ENCODE results near the gene SLC7A8. TPM values are rescaled to one million over a fixed set of nuclear protein-coding genes. Genes with fewer than 3 reads are reported as not detected.

SLC7A8 gene
- total RNA-seq, 1 donor from 2014 or later, result 1.8 TPM

DNA sequence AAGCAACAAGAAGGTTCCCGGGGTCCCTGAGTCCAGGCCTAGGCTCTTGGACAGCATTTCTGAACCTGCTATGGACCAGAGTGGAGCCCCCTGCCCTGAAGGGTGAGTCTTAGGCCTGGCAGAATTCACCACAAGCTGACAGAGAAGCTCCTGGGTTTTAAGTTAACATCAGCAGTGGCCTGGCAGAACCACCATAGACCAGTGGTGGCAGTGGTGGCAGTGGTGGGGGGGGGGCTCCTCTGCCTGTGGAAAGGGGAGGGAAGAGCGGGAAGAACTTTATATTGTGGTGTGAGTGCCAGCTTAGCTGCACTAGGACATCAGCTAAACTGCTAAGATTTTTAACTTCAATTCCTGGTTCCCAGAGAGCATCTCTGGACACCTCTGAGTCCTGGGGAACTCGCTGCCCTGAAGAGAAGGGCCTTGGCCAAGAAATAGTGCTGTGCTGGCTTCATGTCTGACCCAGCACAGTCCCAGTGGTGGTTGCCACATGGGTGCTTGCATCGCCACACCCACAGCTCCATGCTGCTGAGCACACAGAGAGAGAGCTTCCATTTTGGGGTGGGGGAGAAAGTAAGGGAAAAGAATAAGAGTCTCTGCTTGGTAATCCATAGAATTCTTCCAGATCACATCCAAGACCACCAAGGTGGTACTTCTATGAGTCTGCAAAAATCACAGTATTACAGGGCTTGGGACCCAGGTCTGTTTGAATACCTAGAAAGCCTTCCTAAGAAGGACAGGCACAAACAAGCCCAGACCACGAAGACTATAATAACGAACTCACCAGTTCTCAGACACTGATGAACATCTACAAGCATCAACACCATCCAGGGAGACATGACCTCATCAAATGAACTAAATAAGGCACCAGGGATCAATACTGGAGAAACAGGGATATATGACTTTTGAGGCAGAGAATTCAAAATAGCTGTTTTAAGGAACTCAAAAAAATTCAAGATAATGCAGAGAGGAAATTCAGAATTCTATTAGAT lies 33.9 kb upstream of the SLC7A8 start:
- Mint-ChIP-seq H3K9me3 (no peaks in the 10 kb centered on the region), H3K4me3 (no peak overlapping the region), H3K27ac (no peak overlapping the region), H3K4me1 (no peaks in the 10 kb centered on the region), H3K36me3 (ENCODE audit: low read depth) (no peaks in the 10 kb centered on the region), H3K27me3 (peaks cover 44% of the 10 kb centered on the region)
- TF ChIP-seq, protein P1, sequence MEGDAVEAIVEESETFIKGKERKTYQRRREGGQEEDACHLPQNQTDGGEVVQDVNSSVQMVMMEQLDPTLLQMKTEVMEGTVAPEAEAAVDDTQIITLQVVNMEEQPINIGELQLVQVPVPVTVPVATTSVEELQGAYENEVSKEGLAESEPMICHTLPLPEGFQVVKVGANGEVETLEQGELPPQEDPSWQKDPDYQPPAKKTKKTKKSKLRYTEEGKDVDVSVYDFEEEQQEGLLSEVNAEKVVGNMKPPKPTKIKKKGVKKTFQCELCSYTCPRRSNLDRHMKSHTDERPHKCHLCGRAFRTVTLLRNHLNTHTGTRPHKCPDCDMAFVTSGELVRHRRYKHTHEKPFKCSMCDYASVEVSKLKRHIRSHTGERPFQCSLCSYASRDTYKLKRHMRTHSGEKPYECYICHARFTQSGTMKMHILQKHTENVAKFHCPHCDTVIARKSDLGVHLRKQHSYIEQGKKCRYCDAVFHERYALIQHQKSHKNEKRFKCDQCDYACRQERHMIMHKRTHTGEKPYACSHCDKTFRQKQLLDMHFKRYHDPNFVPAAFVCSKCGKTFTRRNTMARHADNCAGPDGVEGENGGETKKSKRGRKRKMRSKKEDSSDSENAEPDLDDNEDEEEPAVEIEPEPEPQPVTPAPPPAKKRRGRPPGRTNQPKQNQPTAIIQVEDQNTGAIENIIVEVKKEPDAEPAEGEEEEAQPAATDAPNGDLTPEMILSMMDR (IDR thresholded peaks at IDR 0.05), result no peak
- ATAC-seq (ENCODE audit: low read depth), result no peak
- intact Hi-C loops (cut with micrococcal nuclease), result no loop called here
- ChIA-PET POLR2A (no interaction called here), CTCF (no interaction called here)
- no peak for DNase-seq

- POLR2A ChIA-PET, result no interaction called here
- TF ChIP-seq, protein P1 (IDR thresholded peaks at IDR 0.05), result no peak
These were observed 32.0 kb upstream of the SLC7A8 start for GRCh38 chr14:23215421-23215820.

DNA sequence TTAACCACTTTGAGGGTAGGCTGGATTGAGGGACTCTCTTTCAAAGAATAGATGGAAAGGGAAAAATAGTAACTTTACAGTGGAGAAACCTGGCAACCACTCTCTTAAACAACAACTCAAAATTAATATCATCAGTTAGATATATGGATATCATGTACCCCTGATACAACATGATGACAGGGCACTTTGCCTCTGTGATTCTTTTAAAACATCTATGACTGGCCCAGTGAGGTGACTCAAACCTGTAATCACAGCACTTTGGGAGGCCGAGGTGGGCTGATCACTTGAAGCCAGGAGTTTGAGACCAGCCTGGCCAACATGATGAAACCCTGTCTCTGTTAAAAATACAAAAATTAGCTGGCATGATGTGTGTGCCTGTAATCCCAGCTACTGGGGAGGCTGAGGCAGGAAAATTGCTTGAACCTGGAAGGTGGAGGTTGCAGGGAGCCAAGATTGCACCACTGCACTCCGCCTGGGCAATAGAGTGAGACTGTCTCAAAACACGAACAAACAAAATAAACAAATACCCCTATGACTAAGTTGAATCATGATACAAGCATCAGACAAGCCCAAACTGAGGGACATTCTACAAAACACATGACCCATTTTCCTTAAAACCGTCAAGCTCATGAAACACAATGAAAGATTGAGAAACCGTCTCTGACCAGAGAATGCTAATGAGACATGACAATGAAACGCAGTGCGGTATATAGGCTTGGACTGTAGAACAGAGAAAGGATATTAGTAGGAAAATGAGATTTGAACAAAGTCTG lies 26.4 kb upstream of the SLC7A8 start:
- intact Hi-C loops (cut with micrococcal nuclease), result no loop called here
- TF ChIP-seq, protein P1 (IDR thresholded peaks at IDR 0.05), result no peak
- no peak overlapping the region for H3K27ac Mint-ChIP-seq
- no peaks in the 10 kb centered on the region for H3K4me1 Mint-ChIP-seq
- no peak for ATAC-seq (ENCODE audit: low read depth)
- H3K4me3 Mint-ChIP-seq, result no peak overlapping the region
- no peak for DNase-seq
- H3K27me3 Mint-ChIP-seq, result peaks cover 23% of the 10 kb centered on the region
- no peaks in the 10 kb centered on the region for H3K9me3 Mint-ChIP-seq
- ChIA-PET CTCF (no interaction called here), POLR2A (no interaction called here)
- no peaks in the 10 kb centered on the region for H3K36me3 Mint-ChIP-seq (ENCODE audit: low read depth)

More at GRCh38 chr14:23215421-23215820, 32.0 kb upstream of the SLC7A8 start:
- CTCF ChIA-PET, result no interaction called here
- no peak overlapping the region for H3K4me3 Mint-ChIP-seq
- no peaks in the 10 kb centered on the region for H3K4me1 Mint-ChIP-seq
- ATAC-seq (ENCODE audit: low read depth) (no peak), DNase-seq (no peak)
- H3K27me3 Mint-ChIP-seq, result peaks cover 33% of the 10 kb centered on the region
- no peaks in the 10 kb centered on the region for H3K9me3 Mint-ChIP-seq
- intact Hi-C loops (cut with micrococcal nuclease), result no loop called here
- no peaks in the 10 kb centered on the region for H3K36me3 Mint-ChIP-seq (ENCODE audit: low read depth)
- H3K27ac Mint-ChIP-seq, result no peak overlapping the region

- DNase-seq, result no peak
- CTCF ChIA-PET, result no interaction called here
- H3K4me1 Mint-ChIP-seq, result no peaks in the 10 kb centered on the region
These were observed 24.9 kb upstream of the SLC7A8 start for GRCh38 chr14:23208324-23208723.

More at GRCh38 chr14:23208324-23208723, 24.9 kb upstream of the SLC7A8 start:
- POLR2A ChIA-PET, result no interaction called here
- Mint-ChIP-seq H3K9me3 (no peaks in the 10 kb centered on the region), H3K36me3 (ENCODE audit: low read depth) (no peaks in the 10 kb centered on the region), H3K27me3 (peaks cover 26% of the 10 kb centered on the region), H3K4me3 (no peak overlapping the region), H3K27ac (no peak overlapping the region)
- TF ChIP-seq, protein P1 (IDR thresholded peaks at IDR 0.05), result no peak
- ATAC-seq (ENCODE audit: low read depth), result no peak
- intact Hi-C loops (cut with micrococcal nuclease), result no loop called here

All from activated B cell treated with CpG ODN at 0.5 μM for 24 hours (primary cell).